Gastrocnemius medialis (tissue), 4 donors: Measurements from ENCODE around the gene FYCO1.

Source experiments
- CTCF ChIP-seq, 5 experiments: fragments of 450-650 bp in 3 of 5; fragments of 200-600 bp in 2 of 5; sonication (generic) in 2 of 5; IDR thresholded peaks in 4 of 5; conservative IDR thresholded peaks in 1 of 5; 1 replicate in 4 of 5; 2 replicates in 1 of 5; pipeline ENCODE4 v1.5.1; 2016 to 2019; ENCODE audit warnings: antibody characterized with exemption in 5 of 5, mild to moderate bottlenecking in 3 of 5, moderate library complexity in 3 of 5
- POLR2A ChIP-seq, 2 donors: fragments of 450-650 bp; IDR thresholded peaks; one replicate each; pipeline ENCODE4 v1.6.1; 2017; ENCODE audit warnings: antibody characterized with exemption in 2 of 2, mild to moderate bottlenecking in 2 of 2, moderate library complexity in 2 of 2

GRCh38 chr3:46013316-46014094 is 17.9 kb upstream of the FYCO1 start:
- TF ChIP-seq CTCF (IDR thresholded peaks at IDR 0.05 in 4 of 5, conservative IDR thresholded peaks at IDR 0.05 in 1 of 5) (no peak), POLR2A (IDR thresholded peaks at IDR 0.05) (no peak)
